Measurements from ENCODE around the gene GDF15.

Gene GDF15

GRCh38 chr19:18419699-18420460 lies 33.9 kb downstream of the GDF15 start:
- no peak for DNase-seq

- DNase-seq = no peak
Observed at GRCh38 chr19:18420930-18421329, 35.0 kb downstream of the GDF15 start.

- DNase-seq = no peak
Observed at GRCh38 chr19:18421371-18421959, 35.5 kb downstream of the GDF15 start.

GRCh38 chr19:18422530-18423191 lies 36.7 kb downstream of the GDF15 start:
- no peak for DNase-seq

- no peak for DNase-seq
Observed at GRCh38 chr19:18423258-18424020, 37.5 kb downstream of the GDF15 start.

- DNase-seq = no peak
Observed at GRCh38 chr19:18424122-18424889, 38.3 kb downstream of the GDF15 start.

- DNase-seq = no peak
Observed at GRCh38 chr19:18424890-18425514, 39.0 kb downstream of the GDF15 start.

- DNase-seq = no peak
Observed at GRCh38 chr19:18425515-18426415, 39.8 kb downstream of the GDF15 start.

- no peak for DNase-seq
Observed at GRCh38 chr19:18426416-18426767, 40.4 kb downstream of the GDF15 start.

GRCh38 chr19:18427080-18427742 lies 41.3 kb downstream of the GDF15 start:
- DNase-seq = no peak

GRCh38 chr19:18427743-18428113 lies 41.8 kb downstream of the GDF15 start:
- no peak for DNase-seq

GRCh38 chr19:18428173-18428786 lies 42.3 kb downstream of the GDF15 start:
- DNase-seq = no peak

GRCh38 chr19:18428787-18429674 lies 43.1 kb downstream of the GDF15 start:
- DNase-seq = no peak

- DNase-seq = no peak
Observed at GRCh38 chr19:18429717-18430416, 43.9 kb downstream of the GDF15 start.

- DNase-seq = no peak
Observed at GRCh38 chr19:18430417-18431144, 44.6 kb downstream of the GDF15 start.

GRCh38 chr19:18431351-18432197 lies 45.6 kb downstream of the GDF15 start:
- no peak for DNase-seq

Data from NCI-H1417 treated with DMSO at 0.1 percent for 48 hours (cell line).